Thoracic aorta (tissue), 2 donors: Measurements from ENCODE around the gene DARS1. TPM values are rescaled to one million over a fixed set of nuclear protein-coding genes. Genes with fewer than 3 reads are reported as not detected.
"Not testable (repeated sequence)": the region's sequence is repeated elsewhere in the genome, so short reads cannot be mapped to it uniquely, and the experiment has no call there.

Experiments
- ATAC-seq: fragments of 150-250 bp; one replicate; pipeline ENCODE4 v1.8.0; 2017; ENCODE audit warnings: low read depth; ENCODE audit not compliant: insufficient number of reproducible peaks, low FRiP score
- DNase-seq: peaks from one replicate; pipeline ENCODE4 v3.0.0-alpha.2; 2020; ENCODE audit warnings: low spot score
- H3K27ac ChIP-seq, 2 donors: fragments of 200-600 bp; sonication (generic); 1 replicate in 1 of 2; 2 replicates in 1 of 2; pipeline ENCODE4 v1.5.1; 2016; ENCODE audit warnings: mild to moderate bottlenecking in 2 of 2, moderate library complexity in 2 of 2
- H3K27me3 ChIP-seq: fragments of 200-600 bp; sonication (generic); replicated peaks from 2 replicates; pipeline ENCODE4 v1.6.0; 2016; ENCODE audit warnings: mild to moderate bottlenecking; ENCODE audit not compliant: insufficient read depth
- H3K36me3 ChIP-seq: fragments of 200-600 bp; sonication (generic); one replicate; pipeline ENCODE4 v1.5.1; 2016
- H3K4me1 ChIP-seq, 2 donors: fragments of 200-600 bp; sonication (generic); 1 replicate in 1 of 2; 2 replicates in 1 of 2; pipeline versions ENCODE4 v1.5.1 to v1.6.0; 2016; ENCODE audit warnings: low read depth in 2 of 2, mild to moderate bottlenecking in 1 of 2; ENCODE audit not compliant: control insufficient read depth in 1 of 2
- H3K4me3 ChIP-seq: fragments of 200-600 bp; sonication (generic); 2 replicates; pipeline ENCODE4 v1.5.1; 2016; ENCODE audit warnings: mild to moderate bottlenecking
- H3K9me3 ChIP-seq: fragments of 200-600 bp; sonication (generic); 2 replicates; pipeline ENCODE4 v1.5.1; 2016
- CTCF ChIP-seq: fragments of 200-600 bp; sonication (generic); IDR thresholded peaks from one replicate; pipeline ENCODE4 v1.5.1; 2019; ENCODE audit warnings: antibody characterized with exemption
- total RNA-seq, 2 donors: library from RNA; depleted of rRNA; stranded (reverse); fragments of >200 nt; gene quantifications; one replicate each; pipeline versions ENCODE4 v1.1.0 to v1.2.3, GENCODE V29; 2016

The DARS1 gene
- total RNA-seq, 2 donors from 2014 or later: 42.8 to 67.9 TPM

- DNase-seq (no peak), ATAC-seq (no peak)
- no peaks in the 10 kb centered on the region for H3K27me3 ChIP-seq
- no peak for TF ChIP-seq CTCF
- H3K4me1 ChIP-seq: peaks cover 9 to 12% of the 10 kb centered on the region in 2 donors
- H3K9me3 ChIP-seq: no peaks in the 10 kb centered on the region
- H3K36me3 ChIP-seq: no peaks in the 10 kb centered on the region
- no peak overlapping the region for H3K27ac ChIP-seq
- no peak overlapping the region for H3K4me3 ChIP-seq
Observed at GRCh38 chr2:135980434-135981079, 4.9 kb downstream of the DARS1 start.

DNA sequence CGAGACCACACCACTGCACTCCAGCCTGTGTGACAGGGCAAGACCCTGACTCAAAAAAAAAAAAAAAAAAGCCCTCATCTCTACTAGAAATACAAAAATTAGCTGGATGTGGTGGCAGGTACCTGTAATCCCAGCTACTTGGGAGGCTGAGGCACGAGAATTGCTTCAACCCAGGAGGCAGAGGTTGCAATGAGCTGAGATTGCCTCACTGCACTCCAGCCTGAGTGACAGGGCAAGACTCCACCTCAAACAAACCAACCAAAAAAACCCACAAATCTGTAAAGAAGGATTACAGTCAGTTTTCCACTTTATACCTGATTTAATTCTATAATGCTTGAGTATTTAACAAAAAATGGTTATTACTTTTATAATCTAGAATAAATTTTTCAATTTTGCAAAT lies 9.7 kb downstream of the DARS1 start:
- no peak overlapping the region for H3K4me3 ChIP-seq
- no peaks in the 10 kb centered on the region for H3K9me3 ChIP-seq
- TF ChIP-seq CTCF: no peak
- no peaks in the 10 kb centered on the region for H3K4me1 ChIP-seq
- no peaks in the 10 kb centered on the region for H3K36me3 ChIP-seq
- no peak for DNase-seq
- H3K27me3 ChIP-seq: no peaks in the 10 kb centered on the region
- no peak for ATAC-seq
- no peak overlapping the region for H3K27ac ChIP-seq

GRCh38 chr2:135974036-135974435 lies 11.4 kb downstream of the DARS1 start:
- TF ChIP-seq CTCF: no peak
- Histone ChIP-seq H3K4me1 (peaks cover 0 to 3% of the 10 kb centered on the region in 2 donors), H3K36me3 (no peaks in the 10 kb centered on the region), H3K4me3 (no peak overlapping the region), H3K27me3 (no peaks in the 10 kb centered on the region), H3K9me3 (no peaks in the 10 kb centered on the region), H3K27ac (no peak overlapping the region)
- DNase-seq (no peak), ATAC-seq (no peak)

DNA sequence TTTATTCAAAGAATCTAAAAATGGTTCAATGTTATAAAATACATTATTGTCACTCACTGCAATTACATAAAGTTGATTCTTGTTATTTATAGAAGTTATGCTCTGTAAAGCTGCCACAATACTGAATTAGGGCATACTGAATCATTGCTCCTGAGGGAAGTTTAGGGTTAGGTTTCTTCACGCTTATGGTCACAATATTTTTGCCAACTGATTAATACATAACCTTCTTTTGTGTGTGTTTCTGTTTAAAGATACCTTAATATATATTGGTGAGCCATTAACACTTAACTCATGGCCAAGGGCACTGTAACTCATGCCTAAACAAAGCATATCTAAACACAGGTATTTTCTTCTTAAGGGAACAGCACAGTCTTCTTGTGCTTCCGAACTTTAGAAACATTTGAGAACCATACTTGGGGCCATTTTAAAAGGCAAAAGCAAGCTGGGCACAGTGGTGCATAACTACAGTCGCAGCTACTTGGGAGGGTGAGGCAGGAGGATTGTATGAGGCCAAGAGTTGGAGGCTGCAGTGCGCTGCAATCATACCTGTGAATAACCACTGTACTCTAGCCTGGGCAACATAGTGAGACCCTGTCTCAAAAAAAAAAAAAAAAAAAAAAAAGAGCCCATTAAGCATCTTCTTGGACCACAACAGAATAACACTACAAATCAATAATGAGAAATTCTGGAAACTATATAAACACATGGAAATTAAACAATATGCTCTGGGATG lies 15.6 kb downstream of the DARS1 start:
- H3K36me3 ChIP-seq: no peaks in the 10 kb centered on the region
- peaks cover 0 to 3% of the 10 kb centered on the region in 2 donors for H3K4me1 ChIP-seq
- no peak for ATAC-seq
- DNase-seq: no peak
- H3K27ac ChIP-seq: no peak overlapping the region
- H3K9me3 ChIP-seq: no peaks in the 10 kb centered on the region
- TF ChIP-seq CTCF: no peak
- no peak overlapping the region for H3K4me3 ChIP-seq
- no peaks in the 10 kb centered on the region for H3K27me3 ChIP-seq

DNA sequence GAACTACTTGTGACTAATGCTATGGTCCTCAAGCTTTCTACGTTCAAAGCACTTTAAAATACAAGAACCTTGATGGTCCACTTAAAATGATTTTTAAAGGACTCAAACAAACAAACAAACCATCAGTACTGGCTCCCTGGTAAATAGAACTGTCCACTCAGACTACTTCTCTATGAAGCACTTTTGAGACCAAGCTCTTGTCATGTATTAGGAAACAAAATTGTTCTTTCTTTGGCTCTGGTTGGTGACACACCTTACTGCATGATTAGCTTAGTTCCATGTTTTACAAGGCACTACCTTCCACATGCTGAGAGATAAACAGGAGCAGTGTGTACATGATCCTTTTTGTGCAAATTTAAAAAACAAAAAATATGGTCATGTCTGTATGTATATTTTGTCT lies 19.7 kb downstream of the DARS1 start:
- ATAC-seq: no peak
- Histone ChIP-seq H3K4me3 (no peak overlapping the region), H3K27me3 (no peaks in the 10 kb centered on the region), H3K36me3 (no peaks in the 10 kb centered on the region), H3K27ac (no peak overlapping the region), H3K9me3 (no peaks in the 10 kb centered on the region), H3K4me1 (peaks cover 0 to 3% of the 10 kb centered on the region in 2 donors)
- TF ChIP-seq CTCF: no peak
- DNase-seq: no peak

GRCh38 chr2:135964404-135964803 lies 21.0 kb downstream of the DARS1 start:
- H3K27ac ChIP-seq, H3K27me3 ChIP-seq: not testable (repeated sequence)

More at GRCh38 chr2:135964404-135964803, 21.0 kb downstream of the DARS1 start:
- H3K4me3 ChIP-seq, H3K4me1 ChIP-seq, ATAC-seq, H3K36me3 ChIP-seq, H3K9me3 ChIP-seq, DNase-seq: not testable (repeated sequence)
